Bronchial epithelial cell (primary cell): ENCODE data around the gene SLC22A9. TPM values are rescaled to one million over a fixed set of nuclear protein-coding genes. Genes with fewer than 3 reads are reported as not detected.

Experiments used
- DNase-seq: peaks from one replicate; pipeline ENCODE4 v3.0.0-alpha.2; 2010; ENCODE audit warnings: low read depth
- FAIRE-seq: peaks from 2 replicates; lab custom pipeline; 2011; peaks lifted over from hg19 to GRCh38; lab: Jason Lieb, UNC
- H3K27me3 ChIP-seq: 2 replicates; pipeline ENCODE4 v1.5.1; 2011; ENCODE audit warnings: low read length; ENCODE audit not compliant: control insufficient read depth, insufficient read depth
- H3K36me3 ChIP-seq: 2 replicates; pipeline ENCODE4 v1.5.1; 2011; ENCODE audit warnings: low read length; ENCODE audit not compliant: control insufficient read depth, insufficient read depth
- H3K4me3 ChIP-seq: 2 replicates; pipeline ENCODE4 v1.5.1; 2011; ENCODE audit warnings: mild to moderate bottlenecking, low read depth, low read length, control low read depth
- CTCF ChIP-seq: IDR thresholded peaks from 2 replicates; pipeline ENCODE4 v1.5.1; 2011; ENCODE audit warnings: mild to moderate bottlenecking, moderate library complexity, low read length, control low read depth, inconsistent platforms; ENCODE audit not compliant: insufficient read depth, severe bottlenecking
- total RNA-seq: library from RNA; depleted of rRNA; stranded (reverse); fragments of >200 nt; gene quantifications from 2 replicates; pipeline ENCODE4 v1.2.1, GENCODE V29; 2014

The SLC22A9 gene
- total RNA-seq, 1 donor from 2014 or later, result not detected

GRCh38 chr11:63395697-63396096, 26.1 kb downstream of the SLC22A9 start:
- Histone ChIP-seq H3K36me3 (no peaks in the 10 kb centered on the region), H3K4me3 (no peak overlapping the region), H3K27me3 (no peaks in the 10 kb centered on the region)
- FAIRE-seq, result no peak
- no peak for TF ChIP-seq CTCF
- peak; percentile 33 for DNase-seq

- TF ChIP-seq CTCF, result no peak
Measured at GRCh38 chr11:63404161-63404935, 34.8 kb downstream of the SLC22A9 start.

GRCh38 chr11:63405114-63405513, 35.5 kb downstream of the SLC22A9 start:
- H3K36me3 ChIP-seq, result no peaks in the 10 kb centered on the region
- no peak for FAIRE-seq
- DNase-seq, result peak; percentile 5
- TF ChIP-seq CTCF, result no peak
- H3K4me3 ChIP-seq, result no peak overlapping the region
- no peaks in the 10 kb centered on the region for H3K27me3 ChIP-seq

More at GRCh38 chr11:63404161-63404935, 34.8 kb downstream of the SLC22A9 start:
- no peak overlapping the region for H3K4me3 ChIP-seq
- no peaks in the 10 kb centered on the region for H3K36me3 ChIP-seq
- DNase-seq (no peak), FAIRE-seq (no peak)
- no peaks in the 10 kb centered on the region for H3K27me3 ChIP-seq

GRCh38 chr11:63406458-63406857, 36.9 kb downstream of the SLC22A9 start:
- DNase-seq (no peak), FAIRE-seq (no peak)
- Histone ChIP-seq H3K4me3 (no peak overlapping the region), H3K27me3 (no peaks in the 10 kb centered on the region), H3K36me3 (no peaks in the 10 kb centered on the region)
- no peak for TF ChIP-seq CTCF

- no peak for TF ChIP-seq CTCF
- Histone ChIP-seq H3K4me3 (no peak overlapping the region), H3K36me3 (no peaks in the 10 kb centered on the region), H3K27me3 (no peaks in the 10 kb centered on the region)
- DNase-seq, result no peak
- no peak for FAIRE-seq
Measured at GRCh38 chr11:63417174-63417852, 47.7 kb downstream of the SLC22A9 start.
